Panc1 (cell line): ENCODE results near the gene DBH. TPM values are rescaled to one million over a fixed set of nuclear protein-coding genes. Genes with fewer than 3 reads are reported as not detected.

ENCODE experiments used
- ATAC-seq: fragments of 200-7000 bp; cut with Tn5 transposase; 2 replicates; pipeline ENCODE4 v1.9.1; 2020; ENCODE audit warnings: mild to moderate bottlenecking, moderate library complexity
- BruUV-seq: library from RNA; stranded (reverse); fragments of 400-500 nt; replicated peaks from 2 replicates; lab custom pipeline; 2021; lab: Mats Ljungman, UMichigan
- CTCF ChIA-PET: fragments of 300-600 bp; sonication (Branson Sonifier 250); formaldehyde crosslinking; loops from one replicate; lab custom pipeline; 2022; ENCODE audit warnings: antibody characterized with exemption; lab: Charles Lee
- POLR2A ChIA-PET: fragments of 300-600 bp; sonication (Branson Sonifier 250); formaldehyde crosslinking; loops from one replicate; lab custom pipeline; 2022; ENCODE audit warnings: antibody characterized with exemption; lab: Charles Lee
- DNase-seq: peaks from one replicate; pipeline ENCODE4 v3.0.0-alpha.2; 2010; ENCODE audit warnings: low read depth, low spot score
- H3K27ac ChIP-seq: 2 replicates; pipeline ENCODE4 v1.5.1; 2011; ENCODE audit warnings: mild to moderate bottlenecking, low read length, inconsistent platforms
- H3K27me3 ChIP-seq: fragments of 200-500 bp; sonication (Bioruptor generic); 2 replicates; pipeline ENCODE4 v1.6.0; 2014; ENCODE audit warnings: low read length, inconsistent platforms; ENCODE audit not compliant: control insufficient read depth, insufficient read depth
- H3K36me3 ChIP-seq: fragments of 200-500 bp; sonication (Bioruptor generic); 2 replicates; pipeline ENCODE4 v1.5.1; 2014; ENCODE audit warnings: inconsistent platforms, mild to moderate bottlenecking, low read length, moderate library complexity; ENCODE audit not compliant: control insufficient read depth, insufficient read depth
- H3K4me1 ChIP-seq: 2 replicates; pipeline ENCODE4 v1.5.1; 2011; ENCODE audit warnings: inconsistent platforms, mild to moderate bottlenecking, low read length, moderate library complexity; ENCODE audit not compliant: control insufficient read depth, insufficient read depth
- H3K4me3 ChIP-seq, 2 experiments: 2 replicates each; pipeline ENCODE4 v1.5.1; 2011 to 2012; ENCODE audit warnings: low read depth in 2 of 2, low read length in 2 of 2, mild to moderate bottlenecking in 2 of 2, inconsistent platforms in 1 of 2, moderate library complexity in 1 of 2
- H3K9me3 ChIP-seq: fragments of 200-500 bp; sonication (Bioruptor generic); 2 replicates; pipeline ENCODE4 v1.5.1; 2014; ENCODE audit warnings: low read depth, mild to moderate bottlenecking, inconsistent platforms, low read length, moderate library complexity; ENCODE audit not compliant: control insufficient read depth, insufficient read depth
- POLR2AphosphoS5 ChIP-seq: IDR thresholded peaks from 2 replicates; pipeline ENCODE4 v1.6.1; 2012; ENCODE audit warnings: mild to moderate bottlenecking, low read depth, low read length, moderate library complexity
- SIN3A ChIP-seq: IDR thresholded peaks from 2 replicates; pipeline ENCODE4 v1.6.1; 2012; ENCODE audit warnings: low read depth, mild to moderate bottlenecking, low read length, moderate library complexity, borderline replicate concordance; ENCODE audit not compliant: insufficient read depth
- TCF7L2 ChIP-seq: IDR thresholded peaks from 2 replicates; pipeline ENCODE4 v1.6.1; 2011; ENCODE audit warnings: mild to moderate bottlenecking, low read depth, low read length, inconsistent platforms
- in situ Hi-C: cut with HindIII; loops from 2 replicates; pipeline ENCODE4 v1.10.0; 2016; ENCODE audit warnings: low sequenced_read_pairs, low pct_unique_long_range_greater_than_20kb
- intact Hi-C: fragments of 100-400 bp; cut with micrococcal nuclease; formaldehyde crosslinking; loops from one replicate; pipeline ENCODE4 v1.10.0; 2022; ENCODE audit not compliant: unreplicated experiment
- total RNA-seq: library from RNA; stranded (reverse); gene quantifications from one replicate; pipeline ENCODE4 v1.2.1, GENCODE V29; 2021; ENCODE audit not compliant: unreplicated experiment
- TF ChIP-seq, protein P1 (sequence below), 2 experiments: IDR thresholded peaks; 2 replicates each; pipeline ENCODE4 v1.6.1; 2011 to 2012; ENCODE audit warnings: low read depth in 2 of 2, control low read depth in 1 of 2, low read length in 1 of 2, mild to moderate bottlenecking in 1 of 2, moderate library complexity in 1 of 2; ENCODE audit not compliant: insufficient read depth in 1 of 2
- TF ChIP-seq, protein P2 (sequence below): fragments of 450-650 bp; IDR thresholded peaks from 2 replicates; pipeline ENCODE4 v1.5.1; 2017; ENCODE audit warnings: mild to moderate bottlenecking

Gene DBH
- total RNA-seq, 1 experiment from 2014 or later: not detected

DNA sequence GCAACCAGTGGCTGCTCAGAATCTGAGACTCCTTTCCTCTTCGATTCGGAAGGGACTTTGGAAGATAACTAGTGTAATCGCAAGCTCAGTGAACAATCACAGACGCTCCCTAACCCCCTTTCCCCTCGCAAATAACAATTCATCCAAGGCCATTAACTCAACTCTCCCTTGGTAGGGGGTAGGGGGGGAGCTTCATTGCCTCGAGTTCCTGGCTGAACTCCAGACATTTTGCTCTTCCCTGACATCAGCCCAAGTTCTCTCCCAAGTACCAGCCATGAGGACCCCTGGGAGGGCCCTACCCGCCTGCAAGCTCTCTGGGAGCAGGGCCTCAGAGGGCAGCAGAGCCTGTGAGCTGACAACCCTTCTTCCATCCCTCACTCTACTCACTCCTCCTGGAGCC is 35.4 kb upstream of the DBH start:
- ChIA-PET CTCF (no interaction called here), POLR2A (no interaction called here)
- TF ChIP-seq, protein P1, sequence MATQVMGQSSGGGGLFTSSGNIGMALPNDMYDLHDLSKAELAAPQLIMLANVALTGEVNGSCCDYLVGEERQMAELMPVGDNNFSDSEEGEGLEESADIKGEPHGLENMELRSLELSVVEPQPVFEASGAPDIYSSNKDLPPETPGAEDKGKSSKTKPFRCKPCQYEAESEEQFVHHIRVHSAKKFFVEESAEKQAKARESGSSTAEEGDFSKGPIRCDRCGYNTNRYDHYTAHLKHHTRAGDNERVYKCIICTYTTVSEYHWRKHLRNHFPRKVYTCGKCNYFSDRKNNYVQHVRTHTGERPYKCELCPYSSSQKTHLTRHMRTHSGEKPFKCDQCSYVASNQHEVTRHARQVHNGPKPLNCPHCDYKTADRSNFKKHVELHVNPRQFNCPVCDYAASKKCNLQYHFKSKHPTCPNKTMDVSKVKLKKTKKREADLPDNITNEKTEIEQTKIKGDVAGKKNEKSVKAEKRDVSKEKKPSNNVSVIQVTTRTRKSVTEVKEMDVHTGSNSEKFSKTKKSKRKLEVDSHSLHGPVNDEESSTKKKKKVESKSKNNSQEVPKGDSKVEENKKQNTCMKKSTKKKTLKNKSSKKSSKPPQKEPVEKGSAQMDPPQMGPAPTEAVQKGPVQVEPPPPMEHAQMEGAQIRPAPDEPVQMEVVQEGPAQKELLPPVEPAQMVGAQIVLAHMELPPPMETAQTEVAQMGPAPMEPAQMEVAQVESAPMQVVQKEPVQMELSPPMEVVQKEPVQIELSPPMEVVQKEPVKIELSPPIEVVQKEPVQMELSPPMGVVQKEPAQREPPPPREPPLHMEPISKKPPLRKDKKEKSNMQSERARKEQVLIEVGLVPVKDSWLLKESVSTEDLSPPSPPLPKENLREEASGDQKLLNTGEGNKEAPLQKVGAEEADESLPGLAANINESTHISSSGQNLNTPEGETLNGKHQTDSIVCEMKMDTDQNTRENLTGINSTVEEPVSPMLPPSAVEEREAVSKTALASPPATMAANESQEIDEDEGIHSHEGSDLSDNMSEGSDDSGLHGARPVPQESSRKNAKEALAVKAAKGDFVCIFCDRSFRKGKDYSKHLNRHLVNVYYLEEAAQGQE (IDR thresholded peaks at IDR 0.05; ENCODE audit: insufficient read depth in 1 of 2, low read depth in 2 of 2, low read length in 1 of 2): no peak
- no peak for TF ChIP-seq POLR2AphosphoS5
- no peak for TF ChIP-seq TCF7L2
- Histone ChIP-seq H3K27ac (no peak overlapping the region), H3K4me3 (no peak overlapping the region), H3K9me3 (peaks cover 6% of the 10 kb centered on the region), H3K4me1 (no peaks in the 10 kb centered on the region), H3K27me3 (no peaks in the 10 kb centered on the region), H3K36me3 (no peaks in the 10 kb centered on the region)
- in situ Hi-C loops: no loop called here
- intact Hi-C loops: no loop called here
- ATAC-seq (no peak), DNase-seq (no peak)
- no TSS peak for BruUV-seq

DNA sequence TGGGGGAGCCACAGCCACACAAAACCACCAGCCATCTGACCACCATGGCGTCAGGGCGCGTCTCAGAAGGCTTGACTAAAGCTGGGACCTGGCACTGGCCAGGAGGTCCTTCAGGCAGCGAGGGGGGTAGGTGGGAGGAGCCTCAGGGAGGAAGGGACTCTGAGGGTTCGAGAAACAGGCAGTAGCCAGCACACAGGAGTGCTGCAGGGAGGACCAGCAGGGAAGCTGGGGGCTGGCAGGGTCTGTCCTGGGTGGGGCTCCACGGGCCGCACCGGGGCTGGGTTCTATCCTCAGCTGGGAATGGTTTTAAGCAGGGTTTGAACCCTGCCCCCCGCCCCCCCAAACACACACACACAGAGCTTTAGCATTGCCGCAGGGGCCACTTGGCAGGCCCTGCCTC is 34.4 kb upstream of the DBH start:
- TF ChIP-seq SIN3A (no peak), POLR2AphosphoS5 (no peak), TCF7L2 (no peak)
- TF ChIP-seq, protein P1 (IDR thresholded peaks at IDR 0.05; ENCODE audit: insufficient read depth in 1 of 2, low read depth in 2 of 2, low read length in 1 of 2): no peak
- TF ChIP-seq, protein P2, sequence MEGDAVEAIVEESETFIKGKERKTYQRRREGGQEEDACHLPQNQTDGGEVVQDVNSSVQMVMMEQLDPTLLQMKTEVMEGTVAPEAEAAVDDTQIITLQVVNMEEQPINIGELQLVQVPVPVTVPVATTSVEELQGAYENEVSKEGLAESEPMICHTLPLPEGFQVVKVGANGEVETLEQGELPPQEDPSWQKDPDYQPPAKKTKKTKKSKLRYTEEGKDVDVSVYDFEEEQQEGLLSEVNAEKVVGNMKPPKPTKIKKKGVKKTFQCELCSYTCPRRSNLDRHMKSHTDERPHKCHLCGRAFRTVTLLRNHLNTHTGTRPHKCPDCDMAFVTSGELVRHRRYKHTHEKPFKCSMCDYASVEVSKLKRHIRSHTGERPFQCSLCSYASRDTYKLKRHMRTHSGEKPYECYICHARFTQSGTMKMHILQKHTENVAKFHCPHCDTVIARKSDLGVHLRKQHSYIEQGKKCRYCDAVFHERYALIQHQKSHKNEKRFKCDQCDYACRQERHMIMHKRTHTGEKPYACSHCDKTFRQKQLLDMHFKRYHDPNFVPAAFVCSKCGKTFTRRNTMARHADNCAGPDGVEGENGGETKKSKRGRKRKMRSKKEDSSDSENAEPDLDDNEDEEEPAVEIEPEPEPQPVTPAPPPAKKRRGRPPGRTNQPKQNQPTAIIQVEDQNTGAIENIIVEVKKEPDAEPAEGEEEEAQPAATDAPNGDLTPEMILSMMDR: no peak
- BruUV-seq: no TSS peak
- intact Hi-C loops (no loop called here), in situ Hi-C loops (no loop called here)
- H3K9me3 ChIP-seq: peaks cover 6% of the 10 kb centered on the region; the same call in 1 of the 2 replicates
- ChIA-PET CTCF (no interaction called here), POLR2A (no interaction called here)
- no peaks in the 10 kb centered on the region for H3K4me1 ChIP-seq
- no peak overlapping the region for H3K4me3 ChIP-seq
- ATAC-seq: no peak
- no peaks in the 10 kb centered on the region for H3K27me3 ChIP-seq
- no peaks in the 10 kb centered on the region for H3K36me3 ChIP-seq
- H3K27ac ChIP-seq: no peak overlapping the region
- no peak for DNase-seq
